GM18951 (cell line): ENCODE measurements around the gene VOPP1.

Source experiments
- POLR2A ChIP-seq: IDR thresholded peaks from 4 replicates; pipeline ENCODE4 v1.6.1; 2011; ENCODE audit warnings: mild to moderate bottlenecking; ENCODE audit not compliant: insufficient read length, insufficient read depth; ENCODE audit errors: extremely low read depth
- in situ Hi-C: fragments of 300-500 bp; cut with MboI; formaldehyde crosslinking; loops from one replicate; pipeline ENCODE4 v1.12.0; 2022; ENCODE audit warnings: low sequenced_read_pairs, mixed read lengths, inconsistent platforms; ENCODE audit not compliant: unreplicated experiment

VOPP1 gene

GRCh38 chr7:55591282-55591931 lies 19.1 kb upstream of the VOPP1 start:
- in situ Hi-C loops, result loop anchor here (25.0 kb wide), 1 partner anchor 304 kb away; no protein-coding TSS in a partner anchor
- no peak for TF ChIP-seq POLR2A

GRCh38 chr7:55590517-55591281 lies 18.4 kb upstream of the VOPP1 start:
- in situ Hi-C loops, result loop anchor here (25.0 kb wide), 1 partner anchor 303 kb away; no protein-coding TSS in a partner anchor
- TF ChIP-seq POLR2A, result no peak

GRCh38 chr7:55589905-55590304 lies 17.6 kb upstream of the VOPP1 start:
- no peak for TF ChIP-seq POLR2A
- in situ Hi-C loops, result loop anchor here (25.0 kb wide), 1 partner anchor 303 kb away; no protein-coding TSS in a partner anchor

GRCh38 chr7:55588976-55589604 lies 16.8 kb upstream of the VOPP1 start:
- no peak for TF ChIP-seq POLR2A
- in situ Hi-C loops, result loop anchor here (25.0 kb wide), 1 partner anchor 302 kb away; no protein-coding TSS in a partner anchor

GRCh38 chr7:55588379-55588699 lies 16.0 kb upstream of the VOPP1 start:
- no peak for TF ChIP-seq POLR2A
- in situ Hi-C loops, result loop anchor here (25.0 kb wide), 1 partner anchor 301 kb away; no protein-coding TSS in a partner anchor

GRCh38 chr7:55587687-55588378 lies 15.5 kb upstream of the VOPP1 start:
- in situ Hi-C loops, result loop anchor here (25.0 kb wide), 1 partner anchor 301 kb away; no protein-coding TSS in a partner anchor
- no peak for TF ChIP-seq POLR2A

GRCh38 chr7:55582656-55583055 lies 10.4 kb upstream of the VOPP1 start:
- in situ Hi-C loops, result loop anchor here (25.0 kb wide), 1 partner anchor 295 kb away; no protein-coding TSS in a partner anchor

GRCh38 chr7:55576753-55577152 lies 4.5 kb upstream of the VOPP1 start:
- in situ Hi-C loops, result loop anchor here (25.0 kb wide), 1 partner anchor 289 kb away; no protein-coding TSS in a partner anchor
- TF ChIP-seq POLR2A, result no peak

- no peak for TF ChIP-seq POLR2A
- in situ Hi-C loops, result loop anchor here (25.0 kb wide), 1 partner anchor 288 kb away; no protein-coding TSS in a partner anchor
Measured at GRCh38 chr7:55575733-55576132, 3.4 kb upstream of the VOPP1 start.

GRCh38 chr7:55575098-55575497 lies 2.8 kb upstream of the VOPP1 start:
- TF ChIP-seq POLR2A, result no peak
- in situ Hi-C loops, result loop anchor here (25.0 kb wide), 1 partner anchor 288 kb away; no protein-coding TSS in a partner anchor

- TF ChIP-seq POLR2A, result no peak
- in situ Hi-C loops, result no loop called here
Measured at GRCh38 chr7:55574051-55574717, 1.9 kb upstream of the VOPP1 start.

GRCh38 chr7:55573234-55573900 lies 1.1 kb upstream of the VOPP1 start:
- in situ Hi-C loops, result no loop called here
- no peak for TF ChIP-seq POLR2A
